Islet of Langerhans (tissue), 1 donor: ENCODE results near the gene KCNC2.
"Not testable (repeated sequence)": the region's sequence is repeated elsewhere in the genome, so short reads cannot be mapped to it uniquely, and the experiment has no call there.

Experiments
- FAIRE-seq: peaks from one replicate; lab custom pipeline; 2011; peaks lifted over from hg19 to GRCh38; lab: Jason Lieb, UNC

The KCNC2 gene

DNA sequence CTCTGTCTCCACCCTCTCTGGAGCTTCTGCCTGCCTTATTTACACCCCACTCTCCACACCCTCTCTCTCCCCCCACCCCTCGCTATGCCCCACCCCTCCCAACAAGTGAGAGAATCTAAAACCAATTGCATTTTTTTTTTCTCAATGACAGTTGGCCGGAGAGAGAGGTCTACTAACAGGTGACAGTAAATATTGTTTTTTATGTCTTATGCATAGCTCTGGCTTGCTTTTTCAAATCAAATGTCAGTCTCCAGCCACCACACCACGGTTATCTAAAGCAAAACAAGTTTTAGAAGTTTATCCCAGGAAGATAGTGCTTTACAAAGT lies at the start of gene KCNC2:
TSS of gene KCNC2 (minus strand) at position 28 of the 327 bp plus-strand sequence.
- no peak for FAIRE-seq

DNA sequence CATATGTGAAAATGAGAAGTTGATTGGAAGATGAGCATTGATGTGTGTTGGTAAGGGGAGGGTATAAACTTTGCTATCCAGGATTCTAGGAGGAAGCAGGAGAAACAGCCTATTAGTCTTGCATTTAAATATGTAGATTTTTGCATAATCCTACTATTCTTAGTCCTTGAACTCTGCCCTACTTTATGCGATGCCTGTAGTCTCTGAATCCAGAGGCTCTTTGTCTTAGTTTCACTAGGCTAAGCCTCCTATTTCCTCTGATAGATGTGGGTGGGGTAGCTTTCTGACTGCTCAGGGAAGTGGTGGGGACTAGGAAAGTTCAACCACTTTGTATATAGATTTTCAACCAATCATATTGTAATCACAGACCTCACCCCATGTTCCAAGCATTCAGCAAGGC lies 49.5 kb upstream of the KCNC2 start:
- FAIRE-seq: no peak

DNA sequence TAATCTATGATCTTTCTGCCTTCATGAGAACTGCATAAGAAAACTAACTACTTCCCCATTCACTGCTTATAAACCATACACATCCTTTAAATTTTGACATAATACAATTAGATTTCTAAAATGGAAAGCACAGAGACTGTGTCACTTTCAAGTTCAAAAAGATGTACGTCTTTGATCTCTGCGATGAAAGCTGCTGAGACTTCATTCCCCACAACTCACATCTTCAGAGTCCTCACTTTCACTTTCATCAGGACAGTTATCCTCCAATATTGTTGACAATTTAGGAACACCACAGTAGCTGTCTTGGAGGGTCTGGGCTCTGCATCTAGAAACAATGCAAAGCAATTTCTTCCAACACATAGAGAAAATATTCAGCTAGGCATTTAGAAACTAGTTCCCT lies 47.9 kb upstream of the KCNC2 start:
- no peak for FAIRE-seq

DNA sequence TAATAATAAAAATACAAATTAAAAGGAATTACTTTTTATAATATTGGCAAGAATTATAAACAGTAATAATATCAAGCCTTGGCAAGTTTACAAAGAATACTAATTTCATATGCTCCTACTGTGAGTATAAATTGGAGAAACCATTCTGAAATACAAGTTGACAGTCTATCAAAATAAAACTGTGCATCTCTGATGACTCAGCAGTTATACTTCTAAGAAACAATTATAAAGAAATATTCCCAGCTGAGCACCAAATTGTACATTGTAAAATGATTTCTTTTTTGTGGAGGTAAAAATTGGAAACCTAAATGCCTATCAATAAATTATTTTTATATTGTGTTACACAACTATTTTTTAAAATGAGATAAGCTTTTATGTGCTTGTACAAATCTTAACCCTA lies 35.5 kb upstream of the KCNC2 start:
- FAIRE-seq: no peak

DNA sequence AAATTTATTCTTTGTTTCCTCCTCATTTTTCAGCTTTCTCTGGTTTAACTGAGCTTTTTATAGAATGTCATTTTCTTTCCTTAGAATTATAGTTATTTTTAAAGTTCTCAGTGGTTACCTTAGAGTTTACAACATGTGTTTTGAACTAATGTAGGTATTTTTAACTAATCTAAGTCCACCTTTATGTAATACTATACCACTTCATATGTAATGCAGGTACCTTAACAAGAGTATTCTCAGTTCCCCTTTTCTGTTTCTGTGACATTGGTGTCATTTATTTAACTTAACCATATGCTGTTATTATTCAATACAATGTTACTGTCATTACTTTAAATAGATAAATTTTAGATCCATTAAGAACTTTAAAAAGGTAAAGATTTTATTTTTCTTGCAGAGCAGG lies 30.3 kb upstream of the KCNC2 start:
- FAIRE-seq: no peak

DNA sequence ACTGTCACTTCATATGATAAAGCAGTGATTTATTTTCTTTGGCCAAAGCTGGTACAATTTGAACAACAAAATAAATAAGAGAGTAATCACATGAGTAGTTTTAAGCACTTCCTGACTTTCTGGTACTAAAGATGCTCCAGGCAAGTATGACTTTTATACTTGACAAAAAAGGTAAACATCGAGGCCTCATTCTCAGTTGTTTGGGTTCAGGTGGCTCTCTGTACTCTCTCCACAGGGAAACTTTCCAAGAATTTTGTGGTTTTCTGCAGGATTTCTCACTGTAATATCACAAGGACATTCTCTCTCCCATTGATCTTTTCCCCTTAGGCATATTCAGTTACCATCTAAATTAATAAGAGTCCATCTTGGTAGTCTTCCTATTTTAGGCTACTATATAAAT lies 26.6 kb upstream of the KCNC2 start:
- FAIRE-seq: no peak

DNA sequence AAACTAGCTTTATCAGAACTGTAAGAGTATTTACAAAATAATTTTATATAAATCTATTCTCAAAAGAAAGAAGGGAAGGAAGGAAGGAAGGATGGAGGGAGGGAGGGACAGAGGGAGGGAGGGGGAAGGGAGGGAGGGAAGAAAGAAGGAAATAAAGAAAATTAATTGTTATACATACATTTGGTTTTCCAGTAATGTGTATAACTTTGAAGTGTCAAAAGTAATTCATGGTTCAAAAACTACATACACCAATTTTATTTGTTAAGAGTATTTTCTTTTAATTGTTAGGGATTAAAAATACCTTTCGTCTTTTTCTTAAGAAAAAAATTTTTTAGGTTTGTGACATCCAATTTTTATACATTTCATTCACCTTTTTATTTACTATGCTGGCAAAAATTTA lies 17.5 kb upstream of the KCNC2 start:
- no peak for FAIRE-seq

DNA sequence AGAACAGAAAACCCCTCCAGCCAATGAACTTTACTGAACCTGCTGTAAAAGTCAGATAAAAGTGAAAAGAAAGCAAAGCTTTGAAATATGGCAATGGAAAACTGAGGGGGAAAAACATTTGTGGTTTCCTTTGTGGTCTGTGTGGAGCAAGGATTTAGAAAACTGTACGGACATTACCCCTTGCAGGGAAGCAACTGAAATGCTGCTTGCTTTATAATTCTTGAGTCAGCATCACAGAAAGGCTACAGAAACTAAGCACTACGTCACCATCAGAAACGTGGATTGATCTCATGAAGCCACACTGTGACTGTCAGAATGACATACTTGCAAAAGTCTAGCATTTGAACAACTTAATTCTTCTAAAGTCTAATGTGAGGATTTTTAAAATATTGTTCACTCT lies 2.4 kb upstream of the KCNC2 start:
- FAIRE-seq: no peak

DNA sequence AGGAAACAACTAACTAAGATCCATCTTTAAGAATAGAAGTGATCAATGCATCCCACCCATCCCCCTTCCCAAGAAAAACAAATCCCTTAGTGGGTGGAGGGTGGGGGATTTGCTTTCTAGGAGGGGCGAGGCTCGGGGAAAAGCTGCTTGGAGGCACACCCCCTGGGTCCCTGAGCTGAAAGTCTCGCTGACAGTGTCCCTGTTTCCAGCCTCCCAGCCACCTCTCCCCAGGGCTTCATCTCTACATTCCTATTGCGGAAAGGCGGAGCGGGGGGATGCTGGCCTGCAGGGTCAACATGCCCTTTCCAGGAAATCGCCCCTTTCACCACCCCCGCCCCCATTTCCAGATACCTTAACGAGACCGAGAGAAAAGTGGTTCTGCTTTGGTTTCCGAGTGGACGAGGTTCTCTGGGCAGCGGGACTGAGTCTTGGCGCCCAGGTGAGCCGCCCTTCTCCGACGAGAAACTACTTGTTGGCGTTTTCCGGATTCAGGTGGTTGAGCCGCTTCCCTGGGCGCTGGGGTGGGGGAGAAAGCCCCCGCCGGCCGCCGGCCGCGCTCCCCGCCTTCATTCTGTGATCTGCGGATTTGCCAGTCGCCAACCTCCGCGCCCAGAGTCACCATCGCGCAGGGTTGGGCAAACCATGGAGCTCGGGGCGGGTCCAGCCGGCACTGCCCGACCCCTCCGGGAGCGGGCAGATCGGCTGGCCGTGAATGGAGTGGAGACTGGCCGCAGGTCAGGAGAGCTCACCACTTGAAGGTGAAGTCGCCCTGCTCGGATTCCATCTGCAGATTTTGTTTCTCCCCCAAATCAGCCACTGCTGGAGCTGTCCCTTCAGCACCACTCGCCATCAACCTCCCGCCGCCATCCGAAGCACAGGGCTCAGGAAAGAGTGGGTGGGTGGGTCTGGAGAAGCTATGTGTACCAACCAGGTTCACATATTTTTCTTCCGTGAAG lies 505 bp downstream of the KCNC2 start:
- no peak for FAIRE-seq

DNA sequence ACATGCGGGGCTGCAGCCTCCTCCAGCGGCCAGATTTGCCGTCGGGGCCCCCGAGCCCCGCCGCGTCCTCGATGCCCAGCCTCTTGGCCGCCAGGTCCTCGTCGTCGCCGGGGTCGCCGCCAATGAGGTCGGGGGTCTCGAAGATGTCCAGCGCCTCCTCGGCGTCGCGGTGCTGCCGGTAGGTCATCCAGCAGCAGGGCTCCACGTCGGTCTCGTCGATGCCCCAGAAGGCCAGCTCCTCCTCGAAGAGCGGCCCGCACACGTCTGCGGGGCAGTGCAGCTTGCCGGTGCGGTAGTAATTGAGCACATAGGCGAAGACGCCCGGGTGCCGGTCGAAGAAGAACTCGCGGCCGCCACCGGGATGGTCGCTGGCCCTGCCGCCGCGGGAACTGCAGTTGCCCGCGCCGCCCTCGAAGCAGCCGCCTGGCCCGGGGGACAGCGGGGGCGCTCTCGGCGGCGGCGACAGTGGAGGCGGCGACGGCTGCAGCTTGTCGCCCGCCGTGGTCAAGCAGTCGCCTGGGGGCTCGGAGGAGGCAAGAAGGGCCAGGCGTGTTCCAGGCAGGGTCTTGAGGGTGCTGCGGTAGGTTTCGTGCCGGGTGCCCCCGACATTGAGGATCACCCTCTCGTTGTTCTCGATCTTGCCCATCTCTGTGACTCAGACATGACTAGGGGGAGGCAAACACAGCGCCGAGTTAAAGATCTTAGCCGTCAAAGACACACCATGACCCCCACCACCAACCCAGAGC lies 2.1 kb downstream of the KCNC2 start:
- FAIRE-seq: no peak

DNA sequence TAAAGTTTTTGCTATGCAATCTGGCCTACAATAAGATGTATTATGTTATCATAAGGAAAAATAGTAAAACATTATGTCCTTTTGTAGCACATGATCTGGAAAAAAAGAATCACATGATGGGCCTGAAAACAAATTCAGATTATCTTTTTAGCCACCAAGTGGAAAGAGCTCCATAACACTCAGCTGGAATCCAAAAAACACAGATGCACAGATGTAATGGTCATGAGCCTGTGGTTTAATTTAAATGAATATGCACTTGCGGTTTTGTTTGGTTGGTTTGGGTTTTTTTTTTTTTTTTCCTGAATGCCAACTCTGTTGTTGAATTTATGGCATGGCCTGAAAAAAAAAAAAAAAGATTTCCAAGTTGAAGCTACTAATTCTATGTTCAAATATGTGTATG lies 4.1 kb downstream of the KCNC2 start:
- no peak for FAIRE-seq

DNA sequence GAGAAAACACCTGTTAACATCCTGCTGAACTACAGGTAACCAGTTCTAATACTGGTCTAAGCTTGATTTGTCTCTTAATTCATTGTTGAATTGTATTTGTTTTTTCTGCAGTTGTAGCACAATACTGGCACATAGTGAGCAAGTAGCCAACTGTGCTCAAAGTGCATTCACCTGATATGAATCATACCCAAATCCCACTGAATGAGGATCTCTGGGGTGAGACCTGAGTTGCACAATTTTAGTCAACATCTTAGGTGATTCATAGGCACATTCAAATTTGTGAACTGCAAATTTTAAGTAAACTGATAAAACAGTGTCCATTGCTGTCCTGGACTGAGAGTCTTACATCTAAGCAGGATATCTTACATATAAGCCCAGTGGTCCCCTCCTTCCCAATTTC lies 12.8 kb downstream of the KCNC2 start:
- no peak for FAIRE-seq

DNA sequence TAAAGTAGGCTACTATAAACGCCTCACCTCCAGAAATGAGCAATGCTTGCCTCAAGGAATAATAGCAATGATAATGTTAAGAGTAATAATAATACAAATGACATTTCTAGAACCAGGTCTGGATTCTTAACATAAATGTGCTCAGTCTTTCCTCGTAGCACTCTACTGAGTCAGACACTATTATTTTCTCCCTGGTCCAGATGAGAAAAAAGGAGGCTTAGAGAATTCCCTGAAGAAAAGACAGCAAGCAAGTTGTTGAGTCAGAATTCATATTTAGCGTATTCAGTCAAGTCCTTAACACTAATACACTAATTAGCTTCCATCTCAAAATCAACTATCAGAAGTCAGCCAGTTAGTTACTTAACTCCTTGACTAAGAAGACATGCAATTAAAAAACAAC lies 13.2 kb downstream of the KCNC2 start:
- FAIRE-seq: no peak

DNA sequence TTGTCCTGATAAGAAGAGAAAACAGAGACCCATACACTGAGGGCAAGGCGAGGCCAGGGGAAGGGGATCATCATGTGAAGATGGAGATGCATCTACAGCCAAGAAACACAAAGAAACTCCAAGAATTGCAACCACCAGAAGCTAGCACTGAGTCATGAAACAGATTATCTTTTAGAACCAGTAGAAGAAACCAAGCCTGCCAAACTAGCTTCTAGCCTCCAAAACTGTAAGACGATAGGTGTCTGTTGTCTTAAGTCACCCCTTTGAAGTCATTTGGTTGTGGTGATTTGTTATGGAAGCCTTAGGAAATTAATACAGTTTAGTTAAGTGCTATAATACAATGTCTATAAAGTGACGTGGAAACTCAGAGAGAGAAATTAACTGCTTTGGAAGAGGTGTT lies 15.4 kb downstream of the KCNC2 start:
- FAIRE-seq: no peak

DNA sequence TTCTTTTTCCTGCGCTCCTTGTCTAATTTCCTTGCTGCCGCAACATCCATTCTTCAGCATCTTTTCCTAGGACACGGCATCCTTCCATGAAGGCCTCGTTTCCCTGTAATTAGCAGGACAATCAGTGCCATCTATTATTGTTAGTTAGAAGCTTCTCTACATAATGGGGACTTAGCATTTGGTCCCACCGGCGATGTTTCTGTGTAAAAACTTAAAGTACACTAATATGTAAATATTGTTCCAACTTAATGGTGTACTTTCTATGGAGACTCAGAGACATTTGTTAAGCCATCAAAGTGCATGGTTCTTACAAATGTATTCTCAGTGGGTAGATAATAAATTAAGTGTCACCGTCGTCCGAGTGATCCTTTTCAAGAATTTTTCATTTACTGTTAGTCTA lies 17.4 kb downstream of the KCNC2 start:
- FAIRE-seq: no peak

DNA sequence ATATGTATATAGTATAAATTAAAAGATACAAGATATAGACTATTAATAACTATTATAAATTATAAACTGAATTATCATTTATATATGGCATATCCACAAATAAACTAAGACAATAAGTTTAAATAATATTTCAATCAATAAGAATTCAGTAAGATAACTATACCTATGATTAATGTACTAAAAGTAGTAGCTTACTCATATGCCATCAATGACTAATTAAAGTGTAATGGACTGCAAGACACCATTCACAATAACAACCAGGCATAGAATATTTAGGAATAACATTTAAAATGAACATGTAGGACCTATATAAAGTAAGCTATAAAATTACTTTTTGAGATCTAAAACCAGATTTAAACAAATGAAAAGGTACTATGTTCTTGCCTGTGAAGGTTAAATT lies 18.8 kb downstream of the KCNC2 start:
- FAIRE-seq: no peak

DNA sequence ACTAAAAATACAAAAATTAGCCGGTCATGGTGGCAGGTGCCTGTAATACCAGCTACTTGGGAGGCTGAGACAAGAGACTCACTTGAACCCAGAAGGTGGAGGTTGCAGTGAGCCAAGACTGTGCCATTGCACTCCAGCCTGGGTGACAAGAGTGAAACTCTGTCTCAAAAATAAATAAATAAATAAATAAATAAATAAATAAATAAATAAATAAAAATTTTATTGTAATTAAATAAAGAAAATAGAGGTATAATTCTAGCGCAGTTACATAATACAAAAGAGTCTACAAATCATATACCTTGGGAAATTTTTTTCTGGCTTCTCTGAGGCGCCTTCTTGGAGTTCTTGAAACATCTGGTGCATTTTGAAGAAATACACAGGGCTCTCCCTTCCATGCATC lies 23.8 kb downstream of the KCNC2 start:
- FAIRE-seq: not testable (repeated sequence)

DNA sequence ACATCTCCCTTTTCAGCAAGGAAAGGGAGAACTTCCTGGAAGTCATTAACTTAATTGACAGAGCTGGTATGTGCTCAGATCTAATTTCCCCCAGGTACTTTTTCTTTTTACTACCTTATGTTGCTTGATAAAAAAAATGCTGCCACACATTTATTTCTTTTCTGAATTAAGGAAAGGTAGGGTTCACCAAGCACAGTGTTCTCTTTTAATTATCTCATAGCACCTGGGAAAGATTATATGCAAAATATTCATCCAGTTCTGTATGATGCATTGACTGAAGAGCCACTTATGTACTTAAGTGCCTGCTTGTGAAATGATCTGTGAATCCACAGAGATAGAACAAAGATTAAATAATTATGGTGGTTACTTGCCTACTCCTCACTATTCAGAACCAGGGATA lies 25.1 kb downstream of the KCNC2 start:
- FAIRE-seq: no peak

DNA sequence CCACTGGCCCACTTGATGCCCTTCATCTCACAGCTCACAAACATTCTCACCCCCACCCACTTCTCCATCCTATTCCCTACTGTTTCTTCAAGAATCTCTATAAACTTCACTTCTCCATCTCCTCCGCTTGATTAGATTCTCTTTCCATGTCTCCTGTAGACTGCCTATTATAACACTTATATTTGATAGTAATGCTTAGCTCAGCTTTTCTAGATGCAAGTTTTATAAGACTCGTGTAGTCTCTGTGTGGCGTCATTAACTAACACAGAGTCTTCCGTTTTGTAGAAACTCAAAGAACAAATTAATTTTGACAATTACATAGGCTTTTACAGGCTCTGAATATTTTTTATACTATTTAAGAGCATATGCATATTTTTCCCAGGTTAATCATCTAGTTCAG lies 25.7 kb downstream of the KCNC2 start:
- no peak for FAIRE-seq

DNA sequence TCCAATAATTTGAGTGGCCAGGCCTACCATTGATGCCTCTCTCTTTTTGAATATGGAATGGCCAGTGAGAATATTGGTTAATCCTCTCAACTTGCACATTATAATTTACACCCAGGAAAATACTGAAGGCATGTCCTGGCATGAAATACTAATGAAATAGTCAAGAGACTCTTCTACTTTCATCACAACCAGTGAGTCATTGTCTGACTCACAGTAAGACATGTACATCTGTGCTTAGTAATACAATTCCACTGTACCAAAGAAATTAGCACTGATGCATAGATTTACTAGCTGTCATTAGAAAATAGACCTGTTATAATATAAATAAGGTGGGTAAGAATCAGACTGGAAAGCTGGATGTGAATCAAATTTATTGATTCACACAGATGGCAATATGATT lies 31.6 kb downstream of the KCNC2 start:
- no peak for FAIRE-seq

DNA sequence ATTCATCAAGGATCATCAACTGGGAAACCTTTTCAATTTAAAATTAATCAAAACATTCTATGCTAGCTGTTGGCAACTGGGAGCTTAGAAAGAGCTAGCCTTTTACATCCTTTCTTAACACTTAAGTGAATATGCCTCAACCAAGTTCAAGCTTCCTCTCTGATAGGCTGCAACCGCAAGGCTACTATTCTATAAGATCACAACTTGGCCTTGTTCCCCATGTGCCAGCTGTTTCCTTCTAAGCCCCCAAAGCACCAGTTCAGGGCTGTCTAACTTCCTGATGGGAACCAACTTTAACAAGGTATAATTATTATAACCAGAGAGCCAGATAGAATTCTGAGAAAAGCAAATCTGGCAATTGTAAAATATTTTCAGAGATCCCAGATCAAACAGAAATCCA lies 37.0 kb downstream of the KCNC2 start:
- FAIRE-seq: no peak

DNA sequence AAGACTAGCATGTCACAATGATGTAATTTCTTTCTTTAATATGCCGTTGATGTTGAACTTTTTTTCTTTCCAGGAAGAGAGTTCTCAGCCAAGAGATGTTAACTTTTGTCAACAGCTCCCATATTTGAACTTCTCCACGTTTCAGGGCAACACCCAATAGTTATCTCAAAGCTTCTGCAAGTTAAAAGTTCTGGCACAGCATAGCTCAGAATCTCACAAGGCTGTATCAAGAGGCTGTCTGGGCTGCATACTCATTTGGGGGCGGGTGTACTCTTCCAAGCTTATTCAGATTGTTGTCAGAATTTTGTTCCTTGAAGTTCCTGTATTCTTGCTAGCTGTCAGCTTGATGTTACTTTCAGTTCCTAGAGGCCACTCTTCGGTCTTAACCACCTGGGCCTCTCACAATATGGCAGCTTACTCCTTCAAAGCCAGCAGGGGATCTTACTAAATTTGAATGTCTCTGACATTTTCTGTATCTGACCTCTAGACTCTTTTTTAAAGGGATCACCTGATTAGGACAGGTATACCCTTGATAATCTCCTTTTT lies 38.9 kb downstream of the KCNC2 start:
- FAIRE-seq: no peak

DNA sequence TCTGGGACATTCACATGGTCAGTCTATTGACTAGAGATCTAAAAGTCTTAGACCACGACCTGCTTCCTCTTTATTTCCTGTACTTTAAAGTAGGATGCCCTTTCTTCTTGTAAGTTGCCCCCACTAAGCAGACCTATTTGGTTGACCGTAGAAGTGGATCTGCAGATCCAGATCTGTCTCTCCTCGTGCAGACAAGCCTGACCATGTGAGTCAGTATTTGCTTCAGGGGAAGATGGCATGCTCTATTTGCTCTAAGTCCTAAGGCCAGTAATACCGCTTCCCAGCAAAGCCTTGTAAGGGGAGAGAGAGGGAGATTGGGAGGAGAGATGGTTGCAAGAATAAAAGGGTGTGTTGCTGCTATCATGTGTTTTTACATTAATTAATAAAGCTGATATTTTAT lies 46.8 kb downstream of the KCNC2 start:
- no peak for FAIRE-seq

DNA sequence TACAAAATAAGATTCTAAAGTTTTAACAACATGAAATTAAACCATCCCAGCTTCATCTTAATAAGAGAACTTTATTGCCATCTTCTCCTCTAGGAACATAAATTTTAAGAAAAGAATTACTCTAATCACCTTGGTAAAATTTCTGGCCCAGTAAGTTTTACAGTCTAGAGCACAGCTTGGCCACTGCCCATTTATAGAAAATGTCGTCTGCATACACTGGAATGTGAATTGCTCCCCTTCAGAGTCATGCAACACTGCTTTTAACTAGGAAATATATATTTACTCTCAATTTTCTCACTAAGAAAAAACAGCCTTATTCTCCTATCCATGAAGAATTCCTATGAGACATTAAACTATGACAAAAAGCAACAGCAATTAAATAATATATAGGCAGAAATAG lies 48.2 kb downstream of the KCNC2 start:
- FAIRE-seq: no peak
